Bronchial epithelial cell (primary cell): Measurements from ENCODE around the gene TMEM233. TPM values are rescaled to one million over a fixed set of nuclear protein-coding genes. Genes with fewer than 3 reads are reported as not detected.
A peak's percentile ranks its signal among the peaks of the same experiment; 100 is the strongest.
"Not testable (repeated sequence)": the region's sequence is repeated elsewhere in the genome, so short reads cannot be mapped to it uniquely, and the experiment has no call there.

ENCODE experiments used
- DNase-seq: peaks from one replicate; pipeline ENCODE4 v3.0.0-alpha.2; 2010; ENCODE audit warnings: low read depth
- FAIRE-seq: peaks from 2 replicates; lab custom pipeline; 2011; peaks lifted over from hg19 to GRCh38; lab: Jason Lieb, UNC
- H3K27me3 ChIP-seq: 2 replicates; pipeline ENCODE4 v1.5.1; 2011; ENCODE audit warnings: low read length; ENCODE audit not compliant: control insufficient read depth, insufficient read depth
- H3K36me3 ChIP-seq: 2 replicates; pipeline ENCODE4 v1.5.1; 2011; ENCODE audit warnings: low read length; ENCODE audit not compliant: control insufficient read depth, insufficient read depth
- H3K4me3 ChIP-seq: 2 replicates; pipeline ENCODE4 v1.5.1; 2011; ENCODE audit warnings: mild to moderate bottlenecking, low read depth, low read length, control low read depth
- total RNA-seq: library from RNA; depleted of rRNA; stranded (reverse); fragments of >200 nt; gene quantifications from 2 replicates; pipeline ENCODE4 v1.2.1, GENCODE V29; 2014
- TF ChIP-seq, protein P1 (sequence below): IDR thresholded peaks from 2 replicates; pipeline ENCODE4 v1.5.1; 2011; ENCODE audit warnings: mild to moderate bottlenecking, moderate library complexity, low read length, control low read depth, inconsistent platforms; ENCODE audit not compliant: insufficient read depth, severe bottlenecking

Gene TMEM233
- total RNA-seq, 1 donor from 2014 or later, result not detected

DNA sequence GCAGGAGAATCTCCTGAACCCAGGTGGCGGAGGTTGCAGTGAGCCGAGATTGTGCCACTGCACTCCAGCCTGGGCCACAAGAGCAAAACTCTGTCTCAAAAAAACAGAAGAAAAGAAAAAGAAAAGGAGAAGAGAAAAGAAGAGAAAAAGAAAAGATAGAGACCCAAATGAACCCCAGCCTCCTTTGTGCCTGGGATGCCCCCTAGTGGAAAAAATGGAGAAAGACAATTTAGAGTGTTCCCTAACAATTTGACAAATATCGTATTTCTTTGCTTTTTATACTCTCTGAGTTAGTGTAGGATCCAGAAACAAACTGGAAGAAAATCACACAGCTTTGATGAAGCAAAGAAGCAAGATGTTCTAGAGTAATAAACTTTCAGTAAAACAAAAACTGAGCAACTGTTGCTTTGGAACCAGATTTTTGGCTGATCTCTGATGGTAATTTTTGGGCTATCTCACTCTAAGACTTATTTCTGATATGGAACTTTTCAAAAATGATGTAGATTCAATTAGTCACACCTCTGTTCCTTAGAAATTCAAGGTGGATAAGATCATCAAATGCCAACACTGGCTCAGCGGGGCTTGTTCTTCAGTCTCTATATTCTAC, 55.7 kb downstream of the TMEM233 start:
- Histone ChIP-seq H3K4me3 (no peak overlapping the region), H3K36me3 (no peaks in the 10 kb centered on the region), H3K27me3 (no peaks in the 10 kb centered on the region)
- FAIRE-seq (no peak), DNase-seq (no peak)
- TF ChIP-seq, protein P1, sequence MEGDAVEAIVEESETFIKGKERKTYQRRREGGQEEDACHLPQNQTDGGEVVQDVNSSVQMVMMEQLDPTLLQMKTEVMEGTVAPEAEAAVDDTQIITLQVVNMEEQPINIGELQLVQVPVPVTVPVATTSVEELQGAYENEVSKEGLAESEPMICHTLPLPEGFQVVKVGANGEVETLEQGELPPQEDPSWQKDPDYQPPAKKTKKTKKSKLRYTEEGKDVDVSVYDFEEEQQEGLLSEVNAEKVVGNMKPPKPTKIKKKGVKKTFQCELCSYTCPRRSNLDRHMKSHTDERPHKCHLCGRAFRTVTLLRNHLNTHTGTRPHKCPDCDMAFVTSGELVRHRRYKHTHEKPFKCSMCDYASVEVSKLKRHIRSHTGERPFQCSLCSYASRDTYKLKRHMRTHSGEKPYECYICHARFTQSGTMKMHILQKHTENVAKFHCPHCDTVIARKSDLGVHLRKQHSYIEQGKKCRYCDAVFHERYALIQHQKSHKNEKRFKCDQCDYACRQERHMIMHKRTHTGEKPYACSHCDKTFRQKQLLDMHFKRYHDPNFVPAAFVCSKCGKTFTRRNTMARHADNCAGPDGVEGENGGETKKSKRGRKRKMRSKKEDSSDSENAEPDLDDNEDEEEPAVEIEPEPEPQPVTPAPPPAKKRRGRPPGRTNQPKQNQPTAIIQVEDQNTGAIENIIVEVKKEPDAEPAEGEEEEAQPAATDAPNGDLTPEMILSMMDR, result peak; percentile 64

DNA sequence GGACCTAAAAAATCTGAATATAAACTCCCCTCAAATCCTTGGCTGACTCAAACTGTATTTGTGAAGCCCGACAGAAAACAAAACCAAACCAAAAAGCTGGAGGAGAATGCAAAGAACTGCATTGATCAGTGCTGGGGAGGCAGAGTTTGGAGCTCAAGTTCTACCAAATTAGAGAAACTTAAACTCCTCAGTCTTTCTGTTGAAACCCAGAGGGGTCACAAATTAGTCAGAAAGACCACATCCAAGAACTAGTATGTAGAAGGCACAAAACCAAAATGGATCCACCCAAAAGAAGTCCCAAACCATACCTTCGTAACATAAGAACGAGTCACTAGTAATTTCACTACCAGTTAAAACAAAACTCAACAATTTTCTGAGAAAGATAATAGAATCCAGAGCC, 59.1 kb downstream of the TMEM233 start:
- TF ChIP-seq, protein P1, result no peak

DNA sequence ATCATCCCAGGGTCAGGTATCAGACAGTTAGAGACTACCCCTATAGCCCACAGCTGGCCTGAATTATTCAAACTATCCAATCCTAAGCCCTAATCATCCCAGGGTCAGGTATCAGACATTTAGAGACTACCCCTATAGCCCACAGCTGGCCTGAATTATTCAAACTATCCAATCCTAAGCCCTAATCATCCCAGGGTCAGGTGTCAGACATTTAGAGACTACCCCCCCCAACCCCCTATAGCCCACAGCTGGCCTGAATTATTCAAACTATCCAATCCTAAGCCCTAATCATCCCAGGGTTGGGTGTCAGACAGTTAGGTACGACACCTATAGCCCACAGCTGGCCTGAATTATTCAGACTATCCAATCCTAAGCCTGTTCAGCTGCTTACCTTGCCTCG, 63.4 kb downstream of the TMEM233 start:
- not testable (repeated sequence) for FAIRE-seq, H3K36me3 ChIP-seq, DNase-seq, H3K4me3 ChIP-seq, H3K27me3 ChIP-seq

More for the DNA sequence above, 59.1 kb downstream of the TMEM233 start:
- H3K4me3 ChIP-seq, result no peak overlapping the region
- no peaks in the 10 kb centered on the region for H3K36me3 ChIP-seq
- H3K27me3 ChIP-seq, result no peaks in the 10 kb centered on the region
- DNase-seq, result no peak
- no peak for FAIRE-seq

DNA sequence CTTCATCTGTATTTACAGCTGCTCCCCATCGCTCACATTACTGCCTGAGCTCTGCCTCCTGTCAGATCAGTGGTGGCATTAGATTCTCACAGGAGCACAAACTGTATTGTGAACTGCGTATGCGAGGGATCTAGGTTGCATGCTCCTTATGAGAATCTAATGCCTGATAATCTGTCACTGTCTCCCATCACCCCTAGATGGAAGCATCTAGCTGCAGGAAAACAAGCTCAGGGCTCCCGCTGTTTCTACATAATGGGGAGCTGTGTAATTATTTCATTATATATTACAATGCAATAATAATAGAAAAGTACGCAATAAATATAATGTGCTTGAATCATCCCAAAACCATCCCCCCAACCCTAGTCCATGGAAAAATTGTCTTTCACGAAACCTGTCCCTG, 64.6 kb downstream of the TMEM233 start:
- H3K36me3 ChIP-seq, DNase-seq, FAIRE-seq, H3K27me3 ChIP-seq, H3K4me3 ChIP-seq: not testable (repeated sequence)
- TF ChIP-seq, protein P1, result peak; percentile 3

DNA sequence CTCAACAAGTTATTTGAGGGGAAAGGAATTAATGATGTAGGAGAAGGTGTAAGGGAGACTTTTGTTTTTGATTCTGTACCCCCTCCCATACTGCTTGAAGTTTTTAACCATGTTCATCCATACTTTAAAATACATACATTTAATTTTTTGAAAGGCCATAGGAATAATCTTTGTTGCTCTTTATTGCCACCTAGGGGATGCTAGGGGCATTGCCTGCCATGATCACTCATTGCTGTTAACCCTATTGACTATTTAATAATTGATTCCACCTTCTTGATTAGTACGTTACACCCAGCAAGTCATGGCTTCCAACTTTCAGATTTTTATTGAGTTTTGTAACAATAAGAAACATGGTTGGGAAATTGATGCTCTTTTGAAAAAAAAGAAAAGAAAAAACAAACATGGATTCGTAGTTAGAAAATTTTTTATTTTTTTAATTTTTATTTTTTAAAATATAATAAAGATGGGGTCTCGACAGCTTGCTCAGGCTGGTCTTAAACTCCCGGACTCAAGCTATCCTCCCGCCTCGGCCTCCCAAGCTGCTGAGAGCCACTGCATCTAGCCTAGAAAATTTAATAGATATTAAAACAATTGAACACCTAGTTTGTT, 65.8 kb downstream of the TMEM233 start:
- Histone ChIP-seq H3K4me3 (no peak overlapping the region), H3K27me3 (no peaks in the 10 kb centered on the region), H3K36me3 (no peaks in the 10 kb centered on the region)
- peak; percentile 31 for DNase-seq
- no peak for FAIRE-seq
- TF ChIP-seq, protein P1, result peak; percentile 72

DNA sequence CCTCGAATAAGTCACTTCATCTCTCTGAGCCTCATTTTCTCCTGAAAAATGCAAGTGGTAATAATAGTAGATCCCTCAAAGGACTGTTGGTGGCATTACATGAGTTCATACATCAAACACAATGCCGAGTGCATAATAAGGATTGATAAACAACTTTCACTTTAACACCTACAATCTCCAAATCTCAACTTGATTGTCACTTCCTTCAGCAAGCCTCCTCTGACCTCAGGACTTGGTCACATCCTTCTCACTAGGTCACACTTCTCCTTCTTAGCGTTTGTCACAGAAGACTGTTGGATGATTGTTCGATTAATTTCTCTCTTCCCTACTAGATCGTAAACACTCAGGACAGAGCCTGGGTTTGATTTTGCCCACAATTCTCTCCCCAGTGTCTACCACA, 66.5 kb downstream of the TMEM233 start:
- Histone ChIP-seq H3K4me3 (no peak overlapping the region), H3K36me3 (no peaks in the 10 kb centered on the region), H3K27me3 (no peaks in the 10 kb centered on the region)
- no peak for DNase-seq
- TF ChIP-seq, protein P1, result no peak
- peak; percentile 89 for FAIRE-seq
